DOHH2 (cell line): ENCODE results near the gene C1S.

Source experiments
- H3F3A ChIP-seq: fragments of 200-600 bp; sonication (generic), shearing (Covaris generic); 2 replicates; pipeline ENCODE4 v1.6.0; 2016; ENCODE audit warnings: antibody characterized with exemption, mild to moderate bottlenecking; ENCODE audit not compliant: control insufficient read depth, insufficient read depth
- H3K27ac ChIP-seq: fragments of 200-600 bp; sonication (generic); 2 replicates; pipeline ENCODE4 v1.5.1; 2014; ENCODE audit warnings: low read depth, mild to moderate bottlenecking, low read length, moderate library complexity
- H3K27me3 ChIP-seq: fragments of 200-600 bp; sonication (generic); 2 replicates; pipeline ENCODE4 v1.6.1; 2014; ENCODE audit warnings: mild to moderate bottlenecking, low read length, mixed read lengths; ENCODE audit not compliant: control insufficient read depth
- H3K36me3 ChIP-seq: fragments of 200-600 bp; sonication (generic); 2 replicates; pipeline ENCODE4 v1.6.1; 2014; ENCODE audit warnings: mild to moderate bottlenecking, low read length, moderate library complexity, mixed read lengths; ENCODE audit not compliant: control insufficient read depth
- H3K4me1 ChIP-seq: fragments of 200-600 bp; sonication (generic); 2 replicates; pipeline ENCODE4 v1.6.1; 2014; ENCODE audit warnings: mild to moderate bottlenecking, low read length, mixed read lengths; ENCODE audit not compliant: control insufficient read depth
- H3K4me2 ChIP-seq: fragments of 200-600 bp; sonication (generic); 2 replicates; pipeline ENCODE4 v1.6.0; 2014; ENCODE audit warnings: mild to moderate bottlenecking, low read length, moderate library complexity
- H3K4me3 ChIP-seq: fragments of 200-600 bp; sonication (generic); 2 replicates; pipeline ENCODE4 v1.5.1; 2014; ENCODE audit warnings: mild to moderate bottlenecking, low read length, mixed read lengths
- H3K79me2 ChIP-seq: fragments of 200-600 bp; sonication (generic); 2 replicates; pipeline ENCODE4 v1.6.1; 2014; ENCODE audit warnings: mild to moderate bottlenecking, low read length, mixed read lengths; ENCODE audit not compliant: control insufficient read depth
- H3K9me2 ChIP-seq: fragments of 200-600 bp; sonication (generic); replicated peaks from 2 replicates; pipeline ENCODE4 v1.6.1; 2014; ENCODE audit warnings: mild to moderate bottlenecking, low read length, mixed read lengths; ENCODE audit not compliant: control insufficient read depth
- H3K9me3 ChIP-seq: fragments of 200-600 bp; sonication (generic); 2 replicates; pipeline ENCODE4 v1.6.1; 2014; ENCODE audit warnings: antibody characterized with exemption, low read length, mixed read lengths; ENCODE audit not compliant: control insufficient read depth, insufficient read depth
- H4K20me1 ChIP-seq: fragments of 200-600 bp; sonication (generic); 2 replicates; pipeline ENCODE4 v1.6.0; 2014; ENCODE audit warnings: low read depth, mild to moderate bottlenecking, antibody characterized with exemption, low read length, moderate library complexity; ENCODE audit not compliant: control insufficient read depth, insufficient read depth
- CTCF ChIP-seq: fragments of 200-600 bp; sonication (generic); IDR thresholded peaks from one replicate; pipeline ENCODE4 v1.5.1; 2014; ENCODE audit warnings: antibody characterized with exemption, mild to moderate bottlenecking, low read depth, low read length; ENCODE audit not compliant: poor library complexity, severe bottlenecking
- EZH2phosphoT487 ChIP-seq: fragments of 200-600 bp; sonication (generic); IDR thresholded peaks from 2 replicates; pipeline ENCODE4 v1.6.1; 2017; ENCODE audit warnings: borderline replicate concordance, mild to moderate bottlenecking, antibody characterized with exemption, low read length, moderate library complexity, mixed read lengths

C1S gene

GRCh38 chr12:7072035-7072434, 11.5 kb downstream of the C1S start:
- no peak overlapping the region for H3K4me3 ChIP-seq
- no peaks in the 10 kb centered on the region for H3K4me1 ChIP-seq
- no peaks in the 10 kb centered on the region for H3K9me3 ChIP-seq
- TF ChIP-seq CTCF (no peak), EZH2phosphoT487 (no peak)
- no peak overlapping the region for H3K4me2 ChIP-seq
- H3F3A ChIP-seq: no peaks in the 10 kb centered on the region
- no peak overlapping the region for H3K27ac ChIP-seq
- no peaks in the 10 kb centered on the region for H4K20me1 ChIP-seq
- no peaks in the 10 kb centered on the region for H3K79me2 ChIP-seq
- no peaks in the 10 kb centered on the region for H3K9me2 ChIP-seq
- no peaks in the 10 kb centered on the region for H3K36me3 ChIP-seq
- peaks cover 27% of the 10 kb centered on the region for H3K27me3 ChIP-seq

- TF ChIP-seq CTCF: no peak
- no peak for TF ChIP-seq EZH2phosphoT487
- Histone ChIP-seq H3K27ac (no peak overlapping the region), H3K9me2 (no peaks in the 10 kb centered on the region), H3K4me1 (no peaks in the 10 kb centered on the region), H3K4me2 (no peak overlapping the region), H3K9me3 (no peaks in the 10 kb centered on the region), H3K79me2 (no peaks in the 10 kb centered on the region), H3K4me3 (no peak overlapping the region), H3K27me3 (peaks cover 26% of the 10 kb centered on the region), H3F3A (no peaks in the 10 kb centered on the region), H3K36me3 (no peaks in the 10 kb centered on the region), H4K20me1 (no peaks in the 10 kb centered on the region)
These were observed 12.0 kb downstream of the C1S start for GRCh38 chr12:7072554-7072953.

- Histone ChIP-seq H3K27me3 (peaks cover 24% of the 10 kb centered on the region; the same call in 1 of the 2 replicates), H3F3A (no peaks in the 10 kb centered on the region), H3K9me3 (no peaks in the 10 kb centered on the region), H3K27ac (no peak overlapping the region), H3K9me2 (no peaks in the 10 kb centered on the region), H3K36me3 (no peaks in the 10 kb centered on the region), H3K4me1 (no peaks in the 10 kb centered on the region), H4K20me1 (no peaks in the 10 kb centered on the region), H3K4me3 (no peak overlapping the region), H3K79me2 (no peaks in the 10 kb centered on the region), H3K4me2 (no peak overlapping the region)
- no peak for TF ChIP-seq CTCF
- no peak for TF ChIP-seq EZH2phosphoT487
These were observed 13.4 kb downstream of the C1S start for GRCh38 chr12:7073946-7074345.

GRCh38 chr12:7075518-7075917, 15.0 kb downstream of the C1S start:
- Histone ChIP-seq H3K27ac (no peak overlapping the region), H3K9me2 (no peaks in the 10 kb centered on the region), H3K4me3 (no peak overlapping the region), H4K20me1 (no peaks in the 10 kb centered on the region), H3K4me1 (no peaks in the 10 kb centered on the region), H3K79me2 (no peaks in the 10 kb centered on the region), H3K27me3 (peaks cover 18% of the 10 kb centered on the region; the same call in 1 of the 2 replicates), H3K4me2 (no peak overlapping the region), H3K36me3 (no peaks in the 10 kb centered on the region), H3K9me3 (no peaks in the 10 kb centered on the region), H3F3A (no peaks in the 10 kb centered on the region)
- no peak for TF ChIP-seq CTCF
- TF ChIP-seq EZH2phosphoT487: no peak
